ENCODE results near the gene USP47.
"Not testable (repeated sequence)": the region's sequence is repeated elsewhere in the genome, so short reads cannot be mapped to it uniquely, and the experiment has no call there.

USP47 gene

GRCh38 chr11:11826260-11826659 is 15.5 kb upstream of the USP47 start:
- no peak for DNase-seq

GRCh38 chr11:11827272-11827671 is 14.5 kb upstream of the USP47 start:
- DNase-seq, result no peak

GRCh38 chr11:11831406-11831805 is 10.4 kb upstream of the USP47 start:
- not testable (repeated sequence) for DNase-seq

- no peak for DNase-seq
These were observed 5.0 kb upstream of the USP47 start for GRCh38 chr11:11836676-11837231.

GRCh38 chr11:11839718-11840117 is 2.1 kb upstream of the USP47 start:
- DNase-seq, result no peak

- DNase-seq, result peak; percentile 82
These were observed 553 bp upstream of the USP47 start for GRCh38 chr11:11841116-11841722.

GRCh38 chr11:11842421-11843008 is 743 bp downstream of the USP47 start:
- peak; percentile 41 for DNase-seq

GRCh38 chr11:11843211-11843621 is 1.4 kb downstream of the USP47 start:
- DNase-seq, result no peak

- no peak for DNase-seq
These were observed 1.9 kb downstream of the USP47 start for GRCh38 chr11:11843642-11844041.

GRCh38 chr11:11844272-11844671 is 2.5 kb downstream of the USP47 start:
- no peak for DNase-seq

GRCh38 chr11:11845071-11845470 is 3.3 kb downstream of the USP47 start:
- DNase-seq, result no peak

- DNase-seq, result no peak
These were observed 3.8 kb downstream of the USP47 start for GRCh38 chr11:11845551-11845950.

GRCh38 chr11:11847082-11847481 is 5.3 kb downstream of the USP47 start:
- no peak for DNase-seq

GRCh38 chr11:11848891-11849746 is 7.3 kb downstream of the USP47 start:
- DNase-seq, result peak; percentile 78

GRCh38 chr11:11850668-11851067 is 8.9 kb downstream of the USP47 start:
- DNase-seq, result no peak

- no peak for DNase-seq
These were observed 14.9 kb downstream of the USP47 start for GRCh38 chr11:11856638-11857037.

- DNase-seq, result no peak
These were observed 16.0 kb downstream of the USP47 start for GRCh38 chr11:11857769-11858168.

- DNase-seq, result no peak
These were observed 16.9 kb downstream of the USP47 start for GRCh38 chr11:11858676-11859075.

- DNase-seq, result no peak
These were observed 18.6 kb downstream of the USP47 start for GRCh38 chr11:11860103-11860979.

GRCh38 chr11:11862999-11863398 is 21.2 kb downstream of the USP47 start:
- DNase-seq, result no peak

- no peak for DNase-seq
These were observed 22.6 kb downstream of the USP47 start for GRCh38 chr11:11864332-11864731.

GRCh38 chr11:11864803-11865202 is 23.0 kb downstream of the USP47 start:
- DNase-seq, result no peak

GRCh38 chr11:11865449-11865848 is 23.7 kb downstream of the USP47 start:
- no peak for DNase-seq
